ENCODE data around the gene KLHDC4. TPM values are rescaled to one million over a fixed set of nuclear protein-coding genes. Genes with fewer than 3 reads are reported as not detected.

KLHDC4 gene
- total RNA-seq, 1 experiment from 2014 or later = 36.3 TPM

DNA sequence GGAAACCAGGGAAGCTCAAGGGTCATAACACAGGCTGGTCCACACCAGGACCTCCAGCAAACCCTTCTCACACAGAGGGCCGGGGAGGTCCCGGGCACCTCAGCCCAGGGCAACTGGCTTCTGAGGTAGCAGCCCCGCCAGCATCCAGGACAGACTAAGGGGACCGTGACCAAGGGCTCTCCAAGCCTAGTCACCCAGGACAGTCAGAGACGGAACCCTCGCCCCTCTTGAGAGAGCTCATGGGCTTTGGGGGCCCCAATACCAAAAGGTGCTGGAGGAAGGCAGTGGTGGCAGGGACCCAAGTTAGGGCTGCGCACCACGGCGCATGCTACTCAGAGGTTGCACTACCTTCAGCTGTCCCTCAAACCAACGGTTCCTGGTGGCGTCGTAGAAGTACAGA lies 54.9 kb downstream of the KLHDC4 start:
- Histone ChIP-seq H3K4me2 (ENCODE audit: low read length) (no peak overlapping the region), H3K4me3 (ENCODE audit: low read length) (no peak overlapping the region), H3K27ac (ENCODE audit: low read length) (no peak overlapping the region), H2AFZ (ENCODE audit: low read length) (no peak overlapping the region), H3K4me1 (ENCODE audit: insufficient read depth, low read length) (no peaks in the 10 kb centered on the region), H3K79me2 (ENCODE audit: low read length) (no peaks in the 10 kb centered on the region), H4K20me1 (ENCODE audit: low read length) (no peaks in the 10 kb centered on the region), H3K9ac (ENCODE audit: low read length) (no peak overlapping the region), H3K36me3 (ENCODE audit: low read depth, low read length) (no peaks in the 10 kb centered on the region; the same call in 1 of the 2 replicates), H3F3A (ENCODE audit: low read length, unreplicated experiment) (no peaks in the 10 kb centered on the region), H3K9me2 (replicated peaks; ENCODE audit: low read length) (no peaks in the 10 kb centered on the region), H3K9me3 (ENCODE audit: low read length) (no peaks in the 10 kb centered on the region), H3K27me3 (ENCODE audit: low read length) (no peaks in the 10 kb centered on the region)
- TF ChIP-seq EZH2 (IDR thresholded peaks at IDR 0.05; ENCODE audit: low read length, unreplicated experiment) = no peak
- TF ChIP-seq EZH2phosphoT487 (IDR thresholded peaks at IDR 0.05; ENCODE audit: borderline replicate concordance, low read length) = no peak
- TF ChIP-seq, protein P1, sequence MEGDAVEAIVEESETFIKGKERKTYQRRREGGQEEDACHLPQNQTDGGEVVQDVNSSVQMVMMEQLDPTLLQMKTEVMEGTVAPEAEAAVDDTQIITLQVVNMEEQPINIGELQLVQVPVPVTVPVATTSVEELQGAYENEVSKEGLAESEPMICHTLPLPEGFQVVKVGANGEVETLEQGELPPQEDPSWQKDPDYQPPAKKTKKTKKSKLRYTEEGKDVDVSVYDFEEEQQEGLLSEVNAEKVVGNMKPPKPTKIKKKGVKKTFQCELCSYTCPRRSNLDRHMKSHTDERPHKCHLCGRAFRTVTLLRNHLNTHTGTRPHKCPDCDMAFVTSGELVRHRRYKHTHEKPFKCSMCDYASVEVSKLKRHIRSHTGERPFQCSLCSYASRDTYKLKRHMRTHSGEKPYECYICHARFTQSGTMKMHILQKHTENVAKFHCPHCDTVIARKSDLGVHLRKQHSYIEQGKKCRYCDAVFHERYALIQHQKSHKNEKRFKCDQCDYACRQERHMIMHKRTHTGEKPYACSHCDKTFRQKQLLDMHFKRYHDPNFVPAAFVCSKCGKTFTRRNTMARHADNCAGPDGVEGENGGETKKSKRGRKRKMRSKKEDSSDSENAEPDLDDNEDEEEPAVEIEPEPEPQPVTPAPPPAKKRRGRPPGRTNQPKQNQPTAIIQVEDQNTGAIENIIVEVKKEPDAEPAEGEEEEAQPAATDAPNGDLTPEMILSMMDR (conservative IDR thresholded peaks at IDR 0.05; ENCODE audit: low read depth, low read length) = no peak
- BruUV-seq (replicated peaks) = no TSS peak
- ATAC-seq = no peak
- DNase-seq = no peak
- intact Hi-C loops (cut with micrococcal nuclease) = no loop called here
- ChIA-PET CTCF (no interaction called here), POLR2A (ENCODE audit: unreplicated experiment) (no interaction called here)

DNA sequence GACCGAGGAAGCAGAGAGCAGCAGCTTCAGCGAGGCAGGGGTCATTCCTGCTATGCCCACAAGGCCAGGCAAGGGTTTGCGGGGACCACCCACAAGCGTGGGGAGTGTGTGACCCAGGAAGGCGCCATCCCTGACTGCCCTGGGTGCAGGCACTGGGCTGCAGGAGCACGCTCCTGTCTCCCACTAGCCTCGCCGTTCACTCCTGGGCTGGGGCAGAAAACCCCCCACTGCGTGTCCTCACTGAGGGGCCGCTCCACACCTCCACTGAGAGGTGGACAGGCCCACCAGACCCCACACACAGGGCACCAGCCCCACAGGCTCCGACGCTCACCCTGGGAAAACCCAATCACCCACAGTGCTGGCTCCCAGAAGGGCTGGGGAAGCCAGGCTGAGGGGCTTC lies 56.1 kb downstream of the KLHDC4 start:
- Histone ChIP-seq H3K4me2 (ENCODE audit: low read length) (no peak overlapping the region), H3K36me3 (ENCODE audit: low read depth, low read length) (no peaks in the 10 kb centered on the region; the same call in 1 of the 2 replicates), H3K9ac (ENCODE audit: low read length) (no peak overlapping the region), H4K20me1 (ENCODE audit: low read length) (no peaks in the 10 kb centered on the region), H3K27me3 (ENCODE audit: low read length) (no peaks in the 10 kb centered on the region), H3K79me2 (ENCODE audit: low read length) (no peaks in the 10 kb centered on the region), H3K9me2 (replicated peaks; ENCODE audit: low read length) (no peaks in the 10 kb centered on the region), H3K4me3 (ENCODE audit: low read length) (no peak overlapping the region), H2AFZ (ENCODE audit: low read length) (no peak overlapping the region), H3K27ac (ENCODE audit: low read length) (no peak overlapping the region), H3K9me3 (ENCODE audit: low read length) (no peaks in the 10 kb centered on the region), H3K4me1 (ENCODE audit: insufficient read depth, low read length) (no peaks in the 10 kb centered on the region), H3F3A (ENCODE audit: low read length, unreplicated experiment) (no peaks in the 10 kb centered on the region)
- intact Hi-C loops (cut with micrococcal nuclease) = no loop called here
- no TSS peak for BruUV-seq (replicated peaks)
- no peak for DNase-seq
- ChIA-PET POLR2A (ENCODE audit: unreplicated experiment) (no interaction called here), CTCF (no interaction called here)
- no peak for ATAC-seq
- TF ChIP-seq EZH2phosphoT487 (IDR thresholded peaks at IDR 0.05; ENCODE audit: borderline replicate concordance, low read length) (no peak), EZH2 (IDR thresholded peaks at IDR 0.05; ENCODE audit: low read length, unreplicated experiment) (no peak)
- TF ChIP-seq, protein P1 (conservative IDR thresholded peaks at IDR 0.05; ENCODE audit: low read depth, low read length) = no peak

DNA sequence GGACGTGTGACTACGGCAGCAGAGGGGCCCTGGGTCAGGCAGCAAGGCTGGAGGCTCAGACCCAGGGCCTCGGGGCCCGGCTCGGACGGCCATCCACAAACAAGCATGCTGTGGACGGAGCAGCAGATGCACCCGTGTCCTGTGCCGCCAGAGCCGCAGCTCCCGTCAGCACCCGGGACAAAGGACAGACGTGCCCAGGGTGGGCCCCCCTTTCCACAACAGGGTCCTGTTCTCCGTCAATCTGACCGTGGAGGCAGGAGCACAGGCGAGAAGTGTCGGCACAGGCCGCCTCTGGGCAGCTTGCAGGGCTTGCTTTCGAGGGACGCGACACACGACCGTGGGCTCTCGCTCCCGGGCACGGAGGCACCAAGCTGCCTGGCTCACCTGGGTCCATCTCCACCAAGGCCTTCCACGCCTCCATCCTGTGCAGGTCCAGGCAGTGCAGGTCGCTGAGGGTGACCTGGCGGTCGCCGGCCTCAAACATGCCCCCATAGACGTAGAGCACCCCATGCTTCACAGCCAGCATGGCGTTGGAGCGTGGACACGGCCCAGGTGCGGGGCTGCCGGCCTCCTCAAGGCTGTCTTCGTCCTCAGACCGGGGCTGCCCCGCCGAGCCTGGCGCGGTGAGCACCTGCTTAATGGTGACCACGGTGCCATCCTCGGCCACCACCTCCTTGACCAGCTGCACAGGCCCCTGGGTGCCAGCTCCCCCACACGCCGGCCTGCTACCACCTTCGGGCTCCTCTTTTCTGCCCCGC lies 56.7 kb downstream of the KLHDC4 start:
- ChIA-PET CTCF (no interaction called here), POLR2A (ENCODE audit: unreplicated experiment) (no interaction called here)
- TF ChIP-seq, protein P1 (conservative IDR thresholded peaks at IDR 0.05; ENCODE audit: low read depth, low read length) = no peak
- TF ChIP-seq EZH2 (IDR thresholded peaks at IDR 0.05; ENCODE audit: low read length, unreplicated experiment) = no peak
- TF ChIP-seq EZH2phosphoT487 (IDR thresholded peaks at IDR 0.05; ENCODE audit: borderline replicate concordance, low read length) = no peak
- Histone ChIP-seq H3K27ac (ENCODE audit: low read length) (no peak overlapping the region), H3K36me3 (ENCODE audit: low read depth, low read length) (no peaks in the 10 kb centered on the region; the same call in 1 of the 2 replicates), H3K9ac (ENCODE audit: low read length) (no peak overlapping the region), H3K4me2 (ENCODE audit: low read length) (no peak overlapping the region), H2AFZ (ENCODE audit: low read length) (no peak overlapping the region), H4K20me1 (ENCODE audit: low read length) (no peaks in the 10 kb centered on the region), H3K79me2 (ENCODE audit: low read length) (no peaks in the 10 kb centered on the region), H3K4me3 (ENCODE audit: low read length) (no peak overlapping the region), H3K9me3 (ENCODE audit: low read length) (no peaks in the 10 kb centered on the region), H3K9me2 (replicated peaks; ENCODE audit: low read length) (no peaks in the 10 kb centered on the region), H3F3A (ENCODE audit: low read length, unreplicated experiment) (no peaks in the 10 kb centered on the region), H3K27me3 (ENCODE audit: low read length) (no peaks in the 10 kb centered on the region), H3K4me1 (ENCODE audit: insufficient read depth, low read length) (no peaks in the 10 kb centered on the region)
- intact Hi-C loops (cut with micrococcal nuclease) = no loop called here
- DNase-seq = no peak
- no peak for ATAC-seq
- no TSS peak for BruUV-seq (replicated peaks)
